ENCODE results near the gene STMN1. TPM values are rescaled to one million over a fixed set of nuclear protein-coding genes. Genes with fewer than 3 reads are reported as not detected.

Gene STMN1
- total and polyA plus RNA-seq, 2 experiments from 2014 or later = 227 to 1,890 TPM

- Mint-ChIP-seq H3K4me1 (peaks cover 24% of the 10 kb centered on the region), H3K4me3 (no peak overlapping the region), H3K9me3 (no peaks in the 10 kb centered on the region; the same call in 2 of the 3 replicates), H3K27ac (no peak overlapping the region), H3K27me3 (ENCODE audit: insufficient read depth, low read depth, poor library complexity) (peaks cover 5% of the 10 kb centered on the region), H3K36me3 (ENCODE audit: low read depth) (no peaks in the 10 kb centered on the region)
- Histone ChIP-seq H3K27ac (ENCODE audit: low read depth) (no peak overlapping the region), H3K4me1 (ENCODE audit: insufficient read depth) (peaks cover 26% of the 10 kb centered on the region), H3K4me3 (no peak overlapping the region), H3F3A (replicated peaks; ENCODE audit: low read depth) (0 out of 2 replicates have a peak, but pooled peaks cover 3% of the 10 kb centered on the region), H3K36me3 (ENCODE audit: insufficient read depth) (no peaks in the 10 kb centered on the region), H2AFZ (no peak overlapping the region), H4K20me1 (replicated peaks; ENCODE audit: insufficient read depth) (no peaks in the 10 kb centered on the region), H3K79me2 (replicated peaks; ENCODE audit: insufficient read depth) (no peaks in the 10 kb centered on the region), H3K27me3 (ENCODE audit: insufficient read depth) (no peaks in the 10 kb centered on the region), H3K9me2 (ENCODE audit: insufficient read depth) (no peaks in the 10 kb centered on the region), H3K4me2 (no peak overlapping the region)
- no peak for ATAC-seq
- no peak for TF ChIP-seq STAT1 (IDR thresholded peaks at IDR 0.05; ENCODE audit: unreplicated experiment)
- no peak for TF ChIP-seq NANOG (IDR thresholded peaks at IDR 0.05; ENCODE audit: borderline replicate concordance)
- TF ChIP-seq ZNF114 (CRISPR knock-in tag; IDR thresholded peaks at IDR 0.05) = no peak
- TF ChIP-seq EZH2phosphoT487 (IDR thresholded peaks at IDR 0.05; ENCODE audit: unreplicated experiment) = no peak
- TF ChIP-seq, protein P1, sequence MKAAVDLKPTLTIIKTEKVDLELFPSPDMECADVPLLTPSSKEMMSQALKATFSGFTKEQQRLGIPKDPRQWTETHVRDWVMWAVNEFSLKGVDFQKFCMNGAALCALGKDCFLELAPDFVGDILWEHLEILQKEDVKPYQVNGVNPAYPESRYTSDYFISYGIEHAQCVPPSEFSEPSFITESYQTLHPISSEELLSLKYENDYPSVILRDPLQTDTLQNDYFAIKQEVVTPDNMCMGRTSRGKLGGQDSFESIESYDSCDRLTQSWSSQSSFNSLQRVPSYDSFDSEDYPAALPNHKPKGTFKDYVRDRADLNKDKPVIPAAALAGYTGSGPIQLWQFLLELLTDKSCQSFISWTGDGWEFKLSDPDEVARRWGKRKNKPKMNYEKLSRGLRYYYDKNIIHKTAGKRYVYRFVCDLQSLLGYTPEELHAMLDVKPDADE (IDR thresholded peaks at IDR 0.05) = no peak
- TF ChIP-seq ZNF331 (CRISPR knock-in tag; IDR thresholded peaks at IDR 0.05; ENCODE audit: low read depth) = no peak
- no peak for TF ChIP-seq CTCF (conservative IDR thresholded peaks at IDR 0.05; ENCODE audit: low read depth in 2 of 2)
- TF ChIP-seq, protein P2, sequence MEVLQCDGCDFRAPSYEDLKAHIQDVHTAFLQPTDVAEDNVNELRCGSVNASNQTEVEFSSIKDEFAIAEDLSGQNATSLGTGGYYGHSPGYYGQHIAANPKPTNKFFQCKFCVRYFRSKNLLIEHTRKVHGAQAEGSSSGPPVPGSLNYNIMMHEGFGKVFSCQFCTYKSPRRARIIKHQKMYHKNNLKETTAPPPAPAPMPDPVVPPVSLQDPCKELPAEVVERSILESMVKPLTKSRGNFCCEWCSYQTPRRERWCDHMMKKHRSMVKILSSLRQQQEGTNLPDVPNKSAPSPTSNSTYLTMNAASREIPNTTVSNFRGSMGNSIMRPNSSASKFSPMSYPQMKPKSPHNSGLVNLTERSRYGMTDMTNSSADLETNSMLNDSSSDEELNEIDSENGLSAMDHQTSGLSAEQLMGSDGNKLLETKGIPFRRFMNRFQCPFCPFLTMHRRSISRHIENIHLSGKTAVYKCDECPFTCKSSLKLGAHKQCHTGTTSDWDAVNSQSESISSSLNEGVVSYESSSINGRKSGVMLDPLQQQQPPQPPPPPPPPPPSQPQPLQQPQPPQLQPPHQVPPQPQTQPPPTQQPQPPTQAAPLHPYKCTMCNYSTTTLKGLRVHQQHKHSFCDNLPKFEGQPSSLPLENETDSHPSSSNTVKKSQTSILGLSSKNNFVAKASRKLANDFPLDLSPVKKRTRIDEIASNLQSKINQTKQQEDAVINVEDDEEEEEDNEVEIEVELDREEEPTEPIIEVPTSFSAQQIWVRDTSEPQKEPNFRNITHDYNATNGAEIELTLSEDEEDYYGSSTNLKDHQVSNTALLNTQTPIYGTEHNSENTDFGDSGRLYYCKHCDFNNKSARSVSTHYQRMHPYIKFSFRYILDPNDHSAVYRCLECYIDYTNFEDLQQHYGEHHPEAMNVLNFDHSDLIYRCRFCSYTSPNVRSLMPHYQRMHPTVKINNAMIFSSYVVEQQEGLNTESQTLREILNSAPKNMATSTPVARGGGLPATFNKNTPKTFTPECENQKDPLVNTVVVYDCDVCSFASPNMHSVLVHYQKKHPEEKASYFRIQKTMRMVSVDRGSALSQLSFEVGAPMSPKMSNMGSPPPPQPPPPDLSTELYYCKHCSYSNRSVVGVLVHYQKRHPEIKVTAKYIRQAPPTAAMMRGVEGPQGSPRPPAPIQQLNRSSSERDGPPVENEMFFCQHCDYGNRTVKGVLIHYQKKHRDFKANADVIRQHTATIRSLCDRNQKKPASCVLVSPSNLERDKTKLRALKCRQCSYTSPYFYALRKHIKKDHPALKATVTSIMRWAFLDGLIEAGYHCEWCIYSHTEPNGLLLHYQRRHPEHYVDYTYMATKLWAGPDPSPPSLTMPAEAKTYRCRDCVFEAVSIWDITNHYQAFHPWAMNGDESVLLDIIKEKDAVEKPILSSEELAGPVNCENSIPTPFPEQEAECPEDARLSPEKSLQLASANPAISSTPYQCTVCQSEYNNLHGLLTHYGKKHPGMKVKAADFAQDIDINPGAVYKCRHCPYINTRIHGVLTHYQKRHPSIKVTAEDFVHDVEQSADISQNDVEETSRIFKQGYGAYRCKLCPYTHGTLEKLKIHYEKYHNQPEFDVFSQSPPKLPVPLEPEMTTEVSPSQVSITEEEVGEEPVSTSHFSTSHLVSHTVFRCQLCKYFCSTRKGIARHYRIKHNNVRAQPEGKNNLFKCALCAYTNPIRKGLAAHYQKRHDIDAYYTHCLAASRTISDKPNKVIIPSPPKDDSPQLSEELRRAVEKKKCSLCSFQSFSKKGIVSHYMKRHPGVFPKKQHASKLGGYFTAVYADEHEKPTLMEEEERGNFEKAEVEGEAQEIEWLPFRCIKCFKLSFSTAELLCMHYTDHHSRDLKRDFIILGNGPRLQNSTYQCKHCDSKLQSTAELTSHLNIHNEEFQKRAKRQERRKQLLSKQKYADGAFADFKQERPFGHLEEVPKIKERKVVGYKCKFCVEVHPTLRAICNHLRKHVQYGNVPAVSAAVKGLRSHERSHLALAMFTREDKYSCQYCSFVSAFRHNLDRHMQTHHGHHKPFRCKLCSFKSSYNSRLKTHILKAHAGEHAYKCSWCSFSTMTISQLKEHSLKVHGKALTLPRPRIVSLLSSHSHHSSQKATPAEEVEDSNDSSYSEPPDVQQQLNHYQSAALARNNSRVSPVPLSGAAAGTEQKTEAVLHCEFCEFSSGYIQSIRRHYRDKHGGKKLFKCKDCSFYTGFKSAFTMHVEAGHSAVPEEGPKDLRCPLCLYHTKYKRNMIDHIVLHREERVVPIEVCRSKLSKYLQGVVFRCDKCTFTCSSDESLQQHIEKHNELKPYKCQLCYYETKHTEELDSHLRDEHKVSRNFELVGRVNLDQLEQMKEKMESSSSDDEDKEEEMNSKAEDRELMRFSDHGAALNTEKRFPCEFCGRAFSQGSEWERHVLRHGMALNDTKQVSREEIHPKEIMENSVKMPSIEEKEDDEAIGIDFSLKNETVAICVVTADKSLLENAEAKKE (CRISPR knock-in tag; IDR thresholded peaks at IDR 0.05) = no peak
- TF ChIP-seq POLR2AphosphoS5 (IDR thresholded peaks at IDR 0.05; ENCODE audit: low read depth) = no peak
- TF ChIP-seq, protein P3, sequence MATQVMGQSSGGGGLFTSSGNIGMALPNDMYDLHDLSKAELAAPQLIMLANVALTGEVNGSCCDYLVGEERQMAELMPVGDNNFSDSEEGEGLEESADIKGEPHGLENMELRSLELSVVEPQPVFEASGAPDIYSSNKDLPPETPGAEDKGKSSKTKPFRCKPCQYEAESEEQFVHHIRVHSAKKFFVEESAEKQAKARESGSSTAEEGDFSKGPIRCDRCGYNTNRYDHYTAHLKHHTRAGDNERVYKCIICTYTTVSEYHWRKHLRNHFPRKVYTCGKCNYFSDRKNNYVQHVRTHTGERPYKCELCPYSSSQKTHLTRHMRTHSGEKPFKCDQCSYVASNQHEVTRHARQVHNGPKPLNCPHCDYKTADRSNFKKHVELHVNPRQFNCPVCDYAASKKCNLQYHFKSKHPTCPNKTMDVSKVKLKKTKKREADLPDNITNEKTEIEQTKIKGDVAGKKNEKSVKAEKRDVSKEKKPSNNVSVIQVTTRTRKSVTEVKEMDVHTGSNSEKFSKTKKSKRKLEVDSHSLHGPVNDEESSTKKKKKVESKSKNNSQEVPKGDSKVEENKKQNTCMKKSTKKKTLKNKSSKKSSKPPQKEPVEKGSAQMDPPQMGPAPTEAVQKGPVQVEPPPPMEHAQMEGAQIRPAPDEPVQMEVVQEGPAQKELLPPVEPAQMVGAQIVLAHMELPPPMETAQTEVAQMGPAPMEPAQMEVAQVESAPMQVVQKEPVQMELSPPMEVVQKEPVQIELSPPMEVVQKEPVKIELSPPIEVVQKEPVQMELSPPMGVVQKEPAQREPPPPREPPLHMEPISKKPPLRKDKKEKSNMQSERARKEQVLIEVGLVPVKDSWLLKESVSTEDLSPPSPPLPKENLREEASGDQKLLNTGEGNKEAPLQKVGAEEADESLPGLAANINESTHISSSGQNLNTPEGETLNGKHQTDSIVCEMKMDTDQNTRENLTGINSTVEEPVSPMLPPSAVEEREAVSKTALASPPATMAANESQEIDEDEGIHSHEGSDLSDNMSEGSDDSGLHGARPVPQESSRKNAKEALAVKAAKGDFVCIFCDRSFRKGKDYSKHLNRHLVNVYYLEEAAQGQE (IDR thresholded peaks at IDR 0.05; ENCODE audit: unreplicated experiment) = no peak
- TF ChIP-seq CREB1 (CRISPR knock-in tag; IDR thresholded peaks at IDR 0.05; ENCODE audit: low read depth) = no peak
- TF ChIP-seq EZH2 (IDR thresholded peaks at IDR 0.05; ENCODE audit: low read depth, unreplicated experiment) = no peak
- DNase-seq (ENCODE audit: low spot score) = no peak
Measured at GRCh38 chr1:25870614-25871013, 35.6 kb downstream of the STMN1 start.

Data from GM23338 (cell line).